GM18498 (cell line): ENCODE measurements around the gene TBRG4.

Experiments
- ATAC-seq: cut with Tn5 transposase; IDR thresholded peaks from one replicate; pipeline ENCODE4 v1.9.1; 2021; ENCODE audit warnings: mild to moderate bottlenecking, moderate library complexity; ENCODE audit not compliant: unreplicated experiment

The TBRG4 gene

GRCh38 chr7:45092100-45092930, 19.2 kb downstream of the TBRG4 start:
- no peak for ATAC-seq

DNA sequence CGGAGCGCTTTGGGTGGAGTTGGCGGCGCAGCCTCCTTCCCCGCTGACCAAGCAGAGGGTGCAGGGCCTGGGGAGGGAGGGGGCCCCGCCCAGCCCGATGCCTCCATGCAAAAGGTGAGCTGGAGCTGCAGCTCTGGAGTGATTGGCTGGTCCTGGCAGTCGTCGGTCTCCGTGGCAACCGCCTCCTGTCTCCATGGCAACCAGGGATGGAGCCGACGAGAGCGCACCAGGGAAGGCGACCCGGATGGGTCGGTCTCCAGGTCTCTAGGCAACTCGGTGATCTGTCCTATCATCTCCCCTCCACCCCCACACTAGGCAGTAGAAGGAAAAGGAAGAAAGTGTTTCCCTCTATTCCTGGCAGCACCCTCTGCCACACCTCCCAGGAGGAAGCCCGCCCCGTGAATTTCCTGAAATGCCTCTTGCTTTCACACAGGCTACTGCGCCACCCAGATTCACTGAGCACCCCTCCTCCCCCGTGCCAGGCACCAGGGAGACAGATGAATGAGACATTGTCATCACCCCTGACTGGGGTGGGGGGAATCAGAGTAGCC, 22.1 kb downstream of the TBRG4 start:
- ATAC-seq = no peak

GRCh38 chr7:45088821-45089340, 22.6 kb downstream of the TBRG4 start, which contains the start of gene NACAD:
TSS of gene NACAD (minus strand) at chr7:45088969. CDS start at chr7:45088894, 75 bp downstream.
- ATAC-seq = no peak

DNA sequence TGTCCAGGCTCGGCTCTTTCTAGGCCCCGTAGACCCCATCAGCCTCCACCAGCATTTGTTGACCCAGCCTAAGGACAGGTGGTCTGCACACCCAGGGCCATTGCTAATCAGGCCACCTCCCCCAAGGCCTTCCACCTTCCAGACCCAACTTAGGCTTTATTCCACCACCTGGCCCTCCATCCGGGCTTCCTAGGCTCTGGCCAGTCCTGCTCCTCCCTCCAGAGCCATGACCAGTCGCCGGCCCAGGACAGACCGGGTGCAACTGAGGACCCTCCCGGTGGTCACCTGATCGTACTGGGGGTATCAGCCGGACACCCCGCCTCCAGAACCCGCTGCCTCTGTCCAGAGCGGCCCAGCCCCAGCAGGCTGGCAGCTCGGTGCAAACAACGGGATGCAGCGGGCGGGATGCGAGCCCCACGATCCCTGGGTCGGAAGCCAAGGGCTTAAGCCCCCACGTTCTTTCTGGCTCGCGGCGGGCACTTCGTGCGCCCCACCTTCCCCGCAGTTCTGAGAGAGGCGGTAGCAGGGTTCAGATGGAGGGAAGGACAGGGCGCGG, 23.3 kb downstream of the TBRG4 start:
- ATAC-seq = no peak

- no peak for ATAC-seq
Measured at GRCh38 chr7:45087301-45088145, 24.0 kb downstream of the TBRG4 start.

DNA sequence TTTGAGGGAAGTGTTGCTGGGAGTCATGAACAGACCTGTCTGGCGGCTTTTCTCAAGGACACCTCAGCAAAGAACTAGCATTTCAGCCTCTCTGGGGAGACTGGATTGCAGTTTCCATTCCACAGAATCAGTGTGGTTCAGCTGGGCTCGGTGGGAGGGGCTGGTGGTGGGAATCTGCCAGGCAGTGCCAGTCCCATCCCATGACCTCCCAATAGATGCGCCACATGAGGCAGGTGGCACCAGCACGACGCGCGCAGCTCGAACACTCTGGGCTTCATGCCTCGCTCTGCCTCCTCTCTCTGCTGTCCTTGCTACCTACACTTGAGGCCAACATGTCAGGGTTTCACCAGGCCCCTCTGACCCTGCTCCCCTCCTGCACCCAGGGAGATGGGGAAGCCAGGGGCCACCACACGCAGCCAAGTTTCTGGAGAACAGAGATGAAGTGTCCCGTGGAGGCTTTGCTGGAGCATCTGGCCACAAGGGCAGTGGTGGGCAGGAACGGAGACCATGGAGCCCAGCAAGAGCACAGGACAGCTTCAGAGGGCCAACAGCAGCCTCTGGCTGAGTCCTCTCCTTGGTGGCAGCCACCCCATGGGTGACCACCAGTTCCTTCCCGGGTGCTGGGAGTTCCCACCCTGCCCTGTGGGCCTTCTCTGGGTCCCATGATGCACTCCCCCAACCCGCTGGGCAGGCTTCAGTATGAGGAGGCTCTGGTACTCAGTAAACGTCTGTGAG, 25.0 kb downstream of the TBRG4 start:
- no peak for ATAC-seq

DNA sequence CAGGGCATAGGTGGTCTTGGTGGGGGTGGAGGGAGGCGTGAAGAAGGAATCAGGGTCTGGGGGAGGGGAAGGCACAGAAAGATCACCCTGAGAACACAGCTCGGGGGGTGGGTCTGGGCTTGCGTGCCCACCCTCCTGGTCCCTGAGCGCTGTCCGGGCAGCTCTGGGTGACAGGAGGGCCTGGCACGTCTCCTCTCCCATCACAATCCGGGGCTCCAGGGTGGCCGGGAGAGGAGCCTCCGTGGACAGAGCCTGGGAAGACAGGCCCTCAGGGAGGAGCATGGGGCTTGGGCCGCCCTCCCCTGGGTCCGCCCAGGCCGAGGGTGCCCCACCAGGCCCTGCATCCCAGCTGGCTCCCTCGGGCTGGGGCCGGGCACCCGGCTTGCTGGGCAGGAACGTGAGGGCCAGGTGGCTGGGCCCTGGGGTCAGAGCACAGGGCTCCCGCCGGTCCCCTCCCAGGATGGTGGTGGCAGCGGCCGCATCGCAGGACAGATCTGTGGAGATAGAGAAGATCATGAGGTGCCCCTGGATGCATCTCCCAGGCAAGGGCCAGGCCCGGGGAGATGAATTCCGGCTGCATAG, 25.8 kb downstream of the TBRG4 start:
- ATAC-seq = no peak

- no peak for ATAC-seq
Measured at GRCh38 chr7:45084901-45085618, 26.4 kb downstream of the TBRG4 start.

DNA sequence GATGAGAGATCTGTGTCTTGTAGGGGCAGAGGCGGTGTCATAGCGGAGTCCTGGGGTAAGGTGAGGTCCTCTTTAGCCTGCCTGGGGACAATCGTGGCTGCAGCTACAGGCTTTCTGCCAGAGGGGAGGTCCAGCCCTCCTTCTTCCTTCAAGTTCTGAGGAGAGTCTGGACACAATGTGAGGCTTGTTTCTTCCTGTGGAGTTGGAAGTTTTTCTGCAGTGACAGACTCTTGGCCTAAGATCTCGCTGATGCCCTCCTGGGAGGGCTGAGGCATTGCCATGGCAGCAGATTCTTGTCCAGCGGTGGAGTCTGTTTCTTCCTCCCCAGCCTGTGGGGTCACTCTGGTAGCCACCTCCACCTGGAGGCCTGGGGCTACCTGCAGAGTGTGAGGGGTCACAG, 27.2 kb downstream of the TBRG4 start:
- ATAC-seq = no peak

- ATAC-seq = no peak
Measured at GRCh38 chr7:45082831-45083331, 28.6 kb downstream of the TBRG4 start.

DNA sequence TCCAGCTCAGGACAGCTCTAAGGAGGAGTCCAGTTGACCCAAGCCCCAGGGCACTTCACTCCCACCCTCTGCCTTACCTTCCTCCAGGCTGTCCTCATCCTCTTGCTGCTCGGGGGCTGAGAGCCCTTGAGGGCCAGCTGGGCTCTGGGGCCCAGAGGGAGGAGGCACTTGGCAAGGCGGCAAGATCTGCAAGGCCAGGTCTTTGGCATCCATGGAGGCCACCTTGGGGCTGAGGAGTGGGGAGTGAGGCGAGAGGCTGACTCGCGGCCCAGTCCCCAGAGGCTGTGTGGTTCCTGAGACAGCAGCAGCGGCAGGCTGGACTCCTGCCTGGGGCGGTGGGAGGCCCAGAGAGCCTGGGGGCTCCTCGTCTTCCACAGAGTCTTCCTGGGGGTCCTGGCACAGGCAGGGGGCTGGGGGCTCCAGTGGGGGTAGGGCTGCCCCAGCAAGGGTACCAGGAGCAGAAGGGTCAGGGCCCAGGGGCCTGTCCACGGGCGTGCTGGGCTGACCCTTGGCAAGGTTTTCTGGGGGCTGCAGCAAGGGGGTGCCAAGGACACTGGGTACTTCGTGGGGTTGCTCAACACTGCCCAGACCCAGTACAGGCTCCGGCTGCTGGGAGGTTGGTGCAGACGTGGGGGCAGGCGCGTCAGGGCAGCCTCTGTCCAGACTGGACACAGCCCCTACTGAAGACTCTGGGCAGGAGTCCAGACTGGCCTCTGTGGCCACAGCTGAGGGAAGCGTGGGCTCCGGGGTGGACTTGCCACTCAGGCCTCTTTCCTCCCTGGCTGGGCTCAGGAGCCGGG, 29.3 kb downstream of the TBRG4 start:
- ATAC-seq = no peak

DNA sequence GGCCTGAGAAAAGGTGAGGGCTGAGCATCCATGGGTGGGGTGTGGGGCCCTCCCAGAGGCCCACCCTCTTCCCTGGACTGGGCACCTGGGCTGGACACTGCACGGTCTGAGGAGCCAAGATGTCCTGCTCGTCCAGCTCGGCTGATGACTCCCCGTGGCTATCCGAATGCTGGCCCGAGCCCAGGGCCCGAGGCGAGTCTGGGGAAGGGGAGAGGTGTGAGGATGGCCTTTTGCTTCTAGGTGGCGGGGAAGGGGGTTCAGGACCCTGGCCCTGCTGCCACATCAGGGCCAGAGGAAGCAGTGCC, 29.9 kb downstream of the TBRG4 start:
- no peak for ATAC-seq

- no peak for ATAC-seq
Measured at GRCh38 chr7:45080958-45081669, 30.4 kb downstream of the TBRG4 start.

- ATAC-seq = no peak
Measured at GRCh38 chr7:45080265-45080957, 31.1 kb downstream of the TBRG4 start.

DNA sequence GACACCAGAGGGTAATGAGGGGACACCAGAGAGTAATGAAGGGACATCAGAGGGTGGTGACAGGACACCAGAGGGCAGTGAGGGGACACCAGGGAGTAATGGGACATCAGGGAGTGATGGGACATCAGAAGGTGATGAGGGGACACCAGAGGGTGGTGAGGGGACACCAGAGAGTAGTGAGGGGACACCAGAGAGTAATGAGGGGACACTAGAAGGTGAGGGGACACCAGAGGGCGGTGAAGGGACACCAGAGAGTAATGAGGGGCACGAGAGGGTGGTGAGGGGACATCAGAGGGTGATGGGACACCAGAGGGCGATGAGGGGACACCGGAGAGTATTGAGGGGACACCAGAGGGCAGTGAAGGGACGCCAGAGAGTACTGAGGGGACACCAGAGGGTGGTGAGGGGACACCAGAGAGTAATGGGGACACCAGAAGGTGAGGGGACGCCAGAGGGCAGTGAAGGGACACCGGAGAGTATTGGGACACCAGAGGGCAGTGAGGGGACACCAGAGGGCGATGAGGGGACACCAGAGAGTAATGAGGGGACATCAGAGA, 33.3 kb downstream of the TBRG4 start:
- ATAC-seq = no peak

- ATAC-seq = no peak
Measured at GRCh38 chr7:45077579-45077978, 33.9 kb downstream of the TBRG4 start.

DNA sequence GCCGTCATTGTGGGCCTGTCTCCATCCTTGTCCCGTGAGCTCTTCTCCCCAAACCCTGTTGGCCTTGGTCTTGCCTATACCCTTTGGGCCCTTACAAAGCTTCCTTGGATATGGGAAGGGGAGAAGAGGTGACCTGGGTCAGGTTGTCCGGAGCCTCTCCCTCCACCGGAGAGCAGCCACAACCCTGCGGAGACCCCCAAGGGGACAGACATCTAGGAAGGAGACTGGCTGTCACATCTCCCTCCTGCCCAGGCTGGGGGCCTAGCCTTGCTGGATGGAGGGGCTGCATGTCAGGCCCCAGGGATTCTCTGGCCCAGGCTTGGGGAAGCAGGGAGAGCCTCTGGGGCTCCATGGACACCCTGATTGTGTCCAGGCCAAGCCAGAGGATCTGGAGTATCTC, 34.6 kb downstream of the TBRG4 start:
- no peak for ATAC-seq
